Type B pancreatic cell (in vitro differentiated cells): ENCODE data around the gene KLHL11. TPM values are rescaled to one million over a fixed set of nuclear protein-coding genes. Genes with fewer than 3 reads are reported as not detected.

Experiments
- DNase-seq: peaks from one replicate; pipeline ENCODE4 v3.0.0; 2021; ENCODE audit warnings: mixed read lengths; ENCODE audit not compliant: unreplicated experiment; ENCODE audit errors: extremely low spot score
- H3K27ac Mint-ChIP-seq: 2 replicates; pipeline ENCODE4 v1.8.0; 2021; ENCODE audit warnings: mild to moderate bottlenecking, mixed read lengths
- H3K27me3 Mint-ChIP-seq: 2 replicates; pipeline ENCODE4 v1.8.0; 2021; ENCODE audit warnings: mixed read lengths
- H3K36me3 Mint-ChIP-seq: 2 replicates; pipeline ENCODE4 v1.8.0; 2021; ENCODE audit warnings: mixed read lengths
- H3K4me1 Mint-ChIP-seq: one replicate; pipeline ENCODE4 v1.8.0; 2021; ENCODE audit warnings: mixed read lengths; ENCODE audit not compliant: unreplicated experiment
- H3K4me3 Mint-ChIP-seq: 2 replicates; pipeline ENCODE4 v1.8.0; 2021; ENCODE audit warnings: mild to moderate bottlenecking, mixed read lengths
- H3K9me3 Mint-ChIP-seq: 2 replicates; pipeline ENCODE4 v1.8.0; 2021; ENCODE audit warnings: mixed read lengths
- total RNA-seq: library from RNA; stranded (reverse); gene quantifications from 2 replicates; pipeline ENCODE4 v1.2.1, GENCODE V29; 2021; ENCODE audit warnings: low replicate concordance
- TF ChIP-seq, protein P1 (sequence below): fragments of 200-600 bp; sonication (generic); conservative IDR thresholded peaks from 2 replicates; pipeline ENCODE4 v1.5.0; 2021; ENCODE audit warnings: antibody characterized with exemption, mild to moderate bottlenecking

Gene KLHL11
- total RNA-seq, 1 donor from 2014 or later = 20.6 TPM

- no peaks in the 10 kb centered on the region for H3K9me3 Mint-ChIP-seq
- DNase-seq = no peak
- H3K4me3 Mint-ChIP-seq = no peak overlapping the region
- no peaks in the 10 kb centered on the region for H3K4me1 Mint-ChIP-seq
- no peak overlapping the region for H3K27ac Mint-ChIP-seq
- peaks cover 14% of the 10 kb centered on the region for H3K36me3 Mint-ChIP-seq
- TF ChIP-seq, protein P1, sequence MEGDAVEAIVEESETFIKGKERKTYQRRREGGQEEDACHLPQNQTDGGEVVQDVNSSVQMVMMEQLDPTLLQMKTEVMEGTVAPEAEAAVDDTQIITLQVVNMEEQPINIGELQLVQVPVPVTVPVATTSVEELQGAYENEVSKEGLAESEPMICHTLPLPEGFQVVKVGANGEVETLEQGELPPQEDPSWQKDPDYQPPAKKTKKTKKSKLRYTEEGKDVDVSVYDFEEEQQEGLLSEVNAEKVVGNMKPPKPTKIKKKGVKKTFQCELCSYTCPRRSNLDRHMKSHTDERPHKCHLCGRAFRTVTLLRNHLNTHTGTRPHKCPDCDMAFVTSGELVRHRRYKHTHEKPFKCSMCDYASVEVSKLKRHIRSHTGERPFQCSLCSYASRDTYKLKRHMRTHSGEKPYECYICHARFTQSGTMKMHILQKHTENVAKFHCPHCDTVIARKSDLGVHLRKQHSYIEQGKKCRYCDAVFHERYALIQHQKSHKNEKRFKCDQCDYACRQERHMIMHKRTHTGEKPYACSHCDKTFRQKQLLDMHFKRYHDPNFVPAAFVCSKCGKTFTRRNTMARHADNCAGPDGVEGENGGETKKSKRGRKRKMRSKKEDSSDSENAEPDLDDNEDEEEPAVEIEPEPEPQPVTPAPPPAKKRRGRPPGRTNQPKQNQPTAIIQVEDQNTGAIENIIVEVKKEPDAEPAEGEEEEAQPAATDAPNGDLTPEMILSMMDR = no peak
- no peaks in the 10 kb centered on the region for H3K27me3 Mint-ChIP-seq
Observed at GRCh38 chr17:41870627-41871026, 5.4 kb upstream of the KLHL11 start.

GRCh38 chr17:41870097-41870496 lies 4.9 kb upstream of the KLHL11 start:
- H3K27me3 Mint-ChIP-seq = no peaks in the 10 kb centered on the region

GRCh38 chr17:41869426-41869825 lies 4.2 kb upstream of the KLHL11 start:
- H3K9me3 Mint-ChIP-seq = no peaks in the 10 kb centered on the region
- H3K4me3 Mint-ChIP-seq = no peak overlapping the region
- H3K27ac Mint-ChIP-seq = no peak overlapping the region
- no peaks in the 10 kb centered on the region for H3K27me3 Mint-ChIP-seq
- TF ChIP-seq, protein P1 = no peak
- H3K36me3 Mint-ChIP-seq = peaks cover 14% of the 10 kb centered on the region
- no peak for DNase-seq
- no peaks in the 10 kb centered on the region for H3K4me1 Mint-ChIP-seq

More at GRCh38 chr17:41870097-41870496, 4.9 kb upstream of the KLHL11 start:
- H3K36me3 Mint-ChIP-seq = peaks cover 14% of the 10 kb centered on the region
- no peaks in the 10 kb centered on the region for H3K4me1 Mint-ChIP-seq
- TF ChIP-seq, protein P1 = no peak
- H3K9me3 Mint-ChIP-seq = no peaks in the 10 kb centered on the region
- no peak for DNase-seq
- H3K4me3 Mint-ChIP-seq = no peak overlapping the region
- H3K27ac Mint-ChIP-seq = no peak overlapping the region

GRCh38 chr17:41868568-41868967 lies 3.3 kb upstream of the KLHL11 start:
- DNase-seq = no peak
- no peaks in the 10 kb centered on the region for H3K27me3 Mint-ChIP-seq
- H3K27ac Mint-ChIP-seq = peak overlapping the region; percentile 48
- H3K36me3 Mint-ChIP-seq = peaks cover 14% of the 10 kb centered on the region
- TF ChIP-seq, protein P1 = no peak
- no peaks in the 10 kb centered on the region for H3K4me1 Mint-ChIP-seq
- H3K4me3 Mint-ChIP-seq = no peak overlapping the region
- H3K9me3 Mint-ChIP-seq = no peaks in the 10 kb centered on the region

- no peaks in the 10 kb centered on the region for H3K9me3 Mint-ChIP-seq
- H3K4me1 Mint-ChIP-seq = peaks cover 12% of the 10 kb centered on the region
- H3K4me3 Mint-ChIP-seq = no peak overlapping the region
- H3K27me3 Mint-ChIP-seq = no peaks in the 10 kb centered on the region
- peaks cover 7% of the 10 kb centered on the region for H3K36me3 Mint-ChIP-seq
- TF ChIP-seq, protein P1 = no peak
- H3K27ac Mint-ChIP-seq = no peak overlapping the region
- DNase-seq = no peak
Observed at GRCh38 chr17:41865596-41865893, 322 bp upstream of the KLHL11 start.

GRCh38 chr17:41864498-41864835 lies 756 bp downstream of the KLHL11 start:
- Mint-ChIP-seq H3K27me3 (no peaks in the 10 kb centered on the region), H3K4me1 (peaks cover 19% of the 10 kb centered on the region), H3K9me3 (no peaks in the 10 kb centered on the region), H3K27ac (no peak overlapping the region), H3K4me3 (no peak overlapping the region), H3K36me3 (peaks cover 7% of the 10 kb centered on the region)
- DNase-seq = no peak
- TF ChIP-seq, protein P1 = no peak
